ENCODE measurements around the gene GYG1.

GRCh38 chr3:148999806-149000205 is 8.5 kb downstream of the GYG1 start:
- TF ChIP-seq CTCF (IDR thresholded peaks at IDR 0.05; ENCODE audit: poor library complexity, severe bottlenecking) (no peak), SMC3 (conservative IDR thresholded peaks at IDR 0.05; ENCODE audit: poor library complexity) (no peak), POLR2AphosphoS5 (IDR thresholded peaks at IDR 0.05) (no peak), REST (IDR thresholded peaks at IDR 0.05; ENCODE audit: borderline replicate concordance) (no peak), EP300 (conservative IDR thresholded peaks at IDR 0.05; ENCODE audit: poor library complexity, severe bottlenecking) (no peak), EZH2 (IDR thresholded peaks at IDR 0.05; ENCODE audit: borderline replicate concordance, insufficient read depth, low read length, poor library complexity, severe bottlenecking) (no peak), TAF1 (IDR thresholded peaks at IDR 0.05; ENCODE audit: low read depth) (no peak), RAD21 (conservative IDR thresholded peaks at IDR 0.05) (no peak)

Measured in neural cell (in vitro differentiated cells).